Esophagus squamous epithelium (tissue), 4 donors: Measurements from ENCODE around the gene AHDC1.
"Not testable (repeated sequence)": the region's sequence is repeated elsewhere in the genome, so short reads cannot be mapped to it uniquely, and the experiment has no call there.

Source experiments
- CTCF ChIP-seq, 6 experiments: fragments of 450-650 bp in 4 of 6; fragments of 200-600 bp in 2 of 6; sonication (generic) in 2 of 6; IDR thresholded peaks; one replicate each; pipeline ENCODE4 v1.5.1; 2016 to 2019; ENCODE audit warnings: antibody characterized with exemption in 6 of 6, mild to moderate bottlenecking in 4 of 6, moderate library complexity in 4 of 6
- POLR2A ChIP-seq, 4 donors: fragments of 450-650 bp; IDR thresholded peaks; one replicate each; pipeline ENCODE4 v1.6.1; 2017; ENCODE audit warnings: antibody characterized with exemption in 4 of 4, mild to moderate bottlenecking in 4 of 4, moderate library complexity in 3 of 4

GRCh38 chr1:27538305-27538676 lies 65.7 kb downstream of the AHDC1 start:
- not testable (repeated sequence) for TF ChIP-seq CTCF, POLR2A (IDR thresholded peaks at IDR 0.05)
